NCI-H2227 treated with DMSO at 0.1 percent for 48 hours (cell line): ENCODE results near the gene CBFA2T3.

Experiments
- DNase-seq: peaks from one replicate; lab custom pipeline; 2025; lab: John Stamatoyannopoulos, UW

Gene CBFA2T3

DNA sequence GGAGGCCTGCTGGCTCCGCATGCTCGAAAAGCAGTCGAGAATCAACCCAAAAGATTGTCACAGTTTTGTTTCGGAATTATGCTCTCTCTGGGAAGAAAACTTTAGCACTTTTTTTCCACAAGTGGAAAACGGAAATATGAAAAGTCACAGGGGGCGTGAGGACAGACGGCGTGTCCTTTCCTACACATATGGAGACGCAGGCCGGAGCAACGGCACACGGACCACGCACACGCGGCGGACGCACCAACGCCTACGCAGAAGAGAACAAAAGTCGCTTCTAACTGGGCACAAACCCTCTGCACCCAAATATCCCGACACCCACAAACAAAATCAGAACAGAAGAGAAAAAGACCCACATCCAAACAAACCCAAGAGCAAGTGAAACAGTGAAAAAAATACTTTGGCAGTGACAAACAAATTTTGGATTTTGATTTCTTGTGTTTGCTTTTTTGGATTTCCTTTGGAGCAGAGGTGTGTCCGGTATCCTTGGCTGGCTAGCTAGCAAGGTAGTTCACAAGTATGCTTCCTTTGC is 101.2 kb downstream of the CBFA2T3 start:
- no peak for DNase-seq

DNA sequence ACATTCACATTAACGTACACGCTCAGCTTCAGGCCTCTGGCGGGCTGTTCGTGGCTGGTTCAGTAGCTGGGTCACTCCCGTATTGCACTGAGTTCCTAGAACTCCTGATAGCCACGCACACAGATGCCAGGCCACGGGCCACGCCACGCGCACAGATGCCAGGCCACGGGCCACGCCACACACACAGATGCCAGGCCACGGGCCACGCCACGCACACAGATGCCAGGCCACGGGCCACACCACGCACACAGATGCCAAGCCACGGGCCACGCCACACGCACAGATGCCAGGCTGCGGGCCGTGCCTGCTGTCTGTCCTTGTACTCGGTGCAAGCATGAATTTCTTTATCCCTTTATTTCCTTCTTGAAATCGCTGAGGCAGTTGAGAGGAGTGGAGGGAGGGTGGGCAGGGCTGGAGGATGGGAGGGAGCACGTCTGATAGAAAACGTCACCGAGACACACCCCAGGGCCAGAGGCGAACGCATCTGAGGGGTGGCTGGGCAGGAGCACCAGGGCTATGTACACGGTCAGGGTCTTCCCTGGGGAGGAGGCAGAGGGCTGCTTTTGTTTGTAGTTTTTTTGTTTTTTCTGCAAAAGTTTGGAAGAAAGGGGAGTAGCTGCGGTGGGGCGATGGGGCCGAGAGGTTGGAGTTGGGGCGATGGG is 101.9 kb downstream of the CBFA2T3 start:
- no peak for DNase-seq

DNA sequence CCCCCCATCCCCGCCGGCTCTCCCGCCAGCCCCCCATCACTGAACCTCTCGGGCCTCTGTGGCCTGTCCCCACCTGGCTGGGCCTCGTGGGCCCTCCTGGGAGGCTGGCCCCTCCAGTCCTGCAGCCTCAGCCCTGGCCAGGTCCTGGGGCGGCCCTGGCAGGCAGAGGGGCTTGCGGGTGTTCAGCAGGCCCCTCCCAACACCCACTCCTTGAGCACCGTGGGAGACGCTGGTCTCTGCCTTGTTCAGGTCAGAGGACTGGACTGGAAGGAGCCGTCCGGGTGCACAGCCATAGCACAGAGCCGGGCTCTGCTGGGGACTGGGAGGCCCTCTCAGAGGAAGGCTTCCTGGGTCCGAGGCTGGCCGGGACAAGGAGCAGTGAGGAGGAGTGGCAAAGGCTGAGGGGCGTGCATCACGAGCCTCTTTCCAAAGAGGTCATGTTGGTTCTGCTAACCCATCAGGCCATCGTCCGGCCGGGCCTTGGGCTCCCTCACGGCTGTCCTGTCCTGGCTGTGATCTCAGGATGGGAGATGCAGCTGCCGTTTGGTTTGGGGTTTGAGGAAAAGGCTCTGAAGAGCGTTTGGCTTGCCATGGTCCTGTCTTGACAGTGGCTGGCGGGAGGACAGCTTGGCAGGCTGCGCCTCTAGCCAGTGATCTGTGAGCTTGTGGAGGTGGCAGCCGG is 104.2 kb downstream of the CBFA2T3 start:
- DNase-seq: no peak

DNA sequence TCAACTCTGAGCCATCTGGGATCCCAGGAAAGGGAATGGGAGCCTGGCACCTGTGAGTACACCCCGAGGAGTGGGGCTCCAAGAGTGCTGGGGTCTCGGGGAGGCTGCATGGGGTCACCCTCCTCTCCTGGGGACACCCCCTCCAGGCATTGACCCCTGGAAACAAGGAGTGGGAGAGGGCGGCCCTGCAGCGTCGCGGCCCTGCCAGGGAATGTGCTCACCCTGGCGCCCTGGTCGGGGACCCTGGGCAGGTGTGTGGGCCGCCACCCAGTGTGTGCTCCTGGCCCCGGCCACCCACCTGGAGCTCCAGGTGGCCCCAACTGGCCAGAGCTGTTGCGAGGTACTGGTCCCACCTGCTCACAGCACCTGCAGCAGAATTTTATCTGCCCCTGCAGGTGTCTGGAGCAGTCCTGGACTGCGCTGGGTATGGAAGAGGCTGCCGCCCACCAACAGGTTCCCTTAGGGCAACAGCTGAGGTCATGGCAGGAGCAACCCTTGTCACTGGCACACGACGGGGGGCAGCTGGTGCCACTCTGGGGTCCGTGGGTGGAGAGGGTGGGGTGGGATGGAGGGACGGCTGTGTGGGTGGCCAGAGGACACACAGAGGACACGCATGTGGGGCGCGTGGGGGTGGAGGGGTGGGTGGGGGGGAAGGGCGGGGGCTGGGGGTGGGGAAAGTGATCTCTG is 105.1 kb downstream of the CBFA2T3 start:
- DNase-seq: no peak

DNA sequence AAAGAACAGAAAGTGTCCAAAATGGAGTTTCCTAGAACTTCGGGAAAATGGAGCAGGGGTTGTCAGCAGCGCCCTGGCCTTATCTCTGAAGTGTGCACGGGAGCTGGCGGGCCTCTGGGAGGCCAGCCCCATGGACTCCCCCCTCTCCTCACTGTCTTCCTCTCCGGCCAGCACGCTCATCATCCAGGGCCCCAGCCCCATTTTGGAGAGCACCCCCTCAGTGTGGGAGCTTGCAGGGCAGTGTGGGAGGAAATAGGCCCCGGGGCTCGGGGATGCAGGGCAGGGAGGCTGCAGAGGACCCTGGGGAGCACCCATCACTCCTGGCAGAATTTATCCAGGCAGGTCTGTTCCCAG is 105.7 kb downstream of the CBFA2T3 start:
- DNase-seq: no peak

DNA sequence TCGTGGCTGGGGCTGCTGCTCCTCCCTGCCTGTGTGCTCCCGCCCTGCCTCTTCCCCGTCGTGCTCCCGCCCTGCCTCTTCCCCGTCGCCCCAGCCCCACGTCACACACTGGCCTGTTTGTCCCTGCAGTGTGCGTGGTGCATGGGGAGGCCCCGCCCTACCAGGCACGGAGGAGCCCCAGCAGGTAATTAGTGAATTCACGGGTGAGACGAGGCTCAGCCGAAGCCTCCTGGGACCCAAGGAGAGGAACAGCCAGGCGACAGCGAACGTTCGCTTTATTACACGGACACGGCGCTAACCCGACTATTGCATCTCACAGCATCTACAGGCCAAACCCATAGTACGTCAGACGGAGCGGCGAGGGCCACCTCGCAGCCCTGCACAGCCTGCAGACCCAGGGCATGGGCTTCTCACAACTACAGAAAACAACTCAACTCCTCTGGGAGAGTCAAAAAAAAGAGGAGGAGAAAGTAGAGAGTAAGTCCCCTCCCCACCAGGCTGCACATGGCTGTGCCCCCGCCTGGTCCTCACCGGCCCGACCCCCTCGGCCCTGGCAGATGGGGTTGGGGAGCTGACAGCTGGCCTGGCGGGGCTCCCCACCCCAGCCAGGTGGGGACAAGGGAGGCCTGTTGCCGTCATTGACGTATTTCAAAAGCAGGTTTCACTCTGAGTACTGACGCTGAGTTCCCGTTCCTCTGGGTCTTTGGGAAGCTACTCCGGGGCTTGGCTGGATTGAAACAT is 106.2 kb downstream of the CBFA2T3 start:
- no peak for DNase-seq

DNA sequence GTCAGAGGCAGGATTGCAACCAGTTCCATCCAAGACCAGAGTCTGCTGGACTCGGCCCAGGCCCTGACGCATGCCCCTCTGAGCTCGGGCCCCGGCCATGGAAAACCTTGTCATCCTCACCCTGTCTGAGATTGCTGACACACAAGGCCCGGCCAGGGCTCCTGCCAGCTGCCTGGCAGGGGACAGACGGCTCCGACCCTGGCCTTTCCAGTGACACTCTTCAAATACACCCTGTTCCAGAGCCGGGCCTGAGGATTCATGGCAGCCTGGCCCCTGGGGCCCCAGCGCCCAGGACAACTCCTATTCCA is 107.4 kb downstream of the CBFA2T3 start:
- DNase-seq: no peak

DNA sequence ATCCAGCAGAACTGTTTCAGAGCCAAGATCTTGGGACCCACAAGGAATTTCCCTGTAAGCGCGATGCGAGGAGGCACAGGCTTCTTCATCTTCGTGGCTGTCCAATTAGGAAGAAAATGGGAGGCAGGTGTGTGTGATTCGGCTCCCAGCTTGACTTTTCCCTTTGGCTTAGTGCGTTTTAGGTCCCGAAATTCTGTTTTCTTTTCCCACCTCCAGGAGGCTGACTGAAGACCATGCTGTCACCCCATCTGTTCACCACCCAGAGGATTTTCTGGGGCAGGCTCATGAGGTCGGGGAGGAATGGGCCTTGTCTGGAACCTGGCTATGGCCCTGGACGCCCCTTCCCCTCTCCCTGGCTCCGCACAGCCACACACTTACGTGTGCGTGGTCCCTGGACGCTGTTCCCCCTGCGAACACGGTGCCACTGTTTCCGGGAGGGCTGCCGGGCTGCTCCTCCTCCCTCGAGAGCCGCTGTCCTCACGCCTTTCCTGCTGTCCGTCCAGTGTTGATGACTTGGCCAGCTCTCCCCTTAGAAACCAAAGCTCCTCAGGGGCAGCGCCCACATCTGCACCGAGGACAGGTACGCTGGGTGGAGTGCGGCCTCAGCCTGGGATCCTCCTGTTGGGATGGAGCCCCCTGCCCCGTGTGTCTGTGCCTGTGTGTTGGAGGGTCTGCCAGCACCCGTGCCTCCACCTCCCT is 107.9 kb downstream of the CBFA2T3 start:
- no peak for DNase-seq

DNA sequence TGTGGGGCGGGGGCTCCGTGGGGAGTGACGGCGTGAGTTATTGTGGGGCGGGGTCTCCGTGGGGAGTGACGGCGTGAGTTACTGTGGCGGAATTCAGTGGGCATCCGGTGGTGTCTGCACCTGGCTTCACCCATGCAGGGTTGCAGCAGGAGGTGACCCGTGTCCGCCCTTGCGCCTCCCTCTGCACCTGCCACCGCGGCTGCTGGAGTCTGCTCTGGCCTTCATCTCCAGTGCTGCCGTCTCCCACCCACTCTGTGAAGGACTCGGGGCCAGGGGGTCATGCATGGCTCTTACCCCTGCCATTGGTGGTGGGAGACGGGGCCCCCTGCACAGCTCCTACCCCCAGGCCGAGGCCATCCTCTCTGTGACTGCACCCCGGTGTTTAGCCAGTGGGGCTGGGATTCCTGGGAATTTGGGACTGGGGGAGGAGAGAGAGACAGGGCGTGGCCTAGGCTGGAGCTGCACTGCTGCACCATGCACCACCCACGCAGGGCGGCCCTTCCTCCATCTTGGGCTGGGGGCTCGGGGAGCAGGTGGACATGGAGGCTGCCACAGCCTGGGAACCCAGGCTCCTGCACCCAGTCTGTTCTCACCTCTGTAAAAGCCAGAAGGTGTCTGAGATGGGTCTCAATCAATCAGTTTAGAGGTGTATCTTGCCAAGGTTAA is 109.3 kb downstream of the CBFA2T3 start:
- DNase-seq: no peak

DNA sequence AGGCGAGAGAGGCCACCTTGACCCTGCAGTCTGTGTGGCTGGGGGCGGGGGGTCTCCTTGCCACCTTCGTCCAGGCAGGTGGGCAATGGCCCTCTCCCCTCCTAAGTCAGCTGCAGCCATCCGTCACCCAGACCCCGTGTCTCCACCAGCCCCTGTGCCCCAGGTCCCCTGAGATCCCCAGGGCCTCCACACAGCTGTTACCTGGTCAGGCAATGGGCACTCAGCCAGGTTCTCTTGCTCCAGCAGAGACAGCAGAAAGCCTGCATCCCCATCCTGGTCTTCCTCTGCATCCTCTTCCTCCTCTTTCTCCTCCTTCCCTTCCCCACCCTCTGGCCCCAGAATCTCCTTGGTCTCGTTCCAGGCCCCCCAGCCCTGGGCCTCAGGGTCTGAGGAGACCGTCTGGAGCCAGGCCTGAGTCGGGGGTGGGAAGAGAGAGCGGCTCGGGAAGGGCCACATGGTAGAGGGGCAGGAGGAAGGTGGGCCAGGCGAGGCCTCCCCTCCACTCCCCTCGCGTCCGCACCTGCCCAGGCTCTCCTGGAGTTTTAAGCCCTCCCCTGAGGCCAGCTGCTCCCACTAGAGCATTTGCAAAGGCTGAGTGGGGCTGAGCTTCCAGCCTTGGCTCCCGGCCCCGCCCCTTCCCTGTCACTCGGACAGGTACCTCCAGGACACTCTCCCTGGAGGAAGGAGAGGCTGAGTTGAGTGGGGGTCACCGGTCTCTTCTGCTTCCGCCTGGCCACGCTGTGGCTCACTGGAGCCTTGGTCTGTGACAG is 110.7 kb downstream of the CBFA2T3 start, which contains the start of gene PABPN1L:
Gene PABPN1L (minus strand): TSS at position 510 of the 770 bp plus-strand sequence. CDS start 54 bp downstream, at position 456.
- no peak for DNase-seq

DNA sequence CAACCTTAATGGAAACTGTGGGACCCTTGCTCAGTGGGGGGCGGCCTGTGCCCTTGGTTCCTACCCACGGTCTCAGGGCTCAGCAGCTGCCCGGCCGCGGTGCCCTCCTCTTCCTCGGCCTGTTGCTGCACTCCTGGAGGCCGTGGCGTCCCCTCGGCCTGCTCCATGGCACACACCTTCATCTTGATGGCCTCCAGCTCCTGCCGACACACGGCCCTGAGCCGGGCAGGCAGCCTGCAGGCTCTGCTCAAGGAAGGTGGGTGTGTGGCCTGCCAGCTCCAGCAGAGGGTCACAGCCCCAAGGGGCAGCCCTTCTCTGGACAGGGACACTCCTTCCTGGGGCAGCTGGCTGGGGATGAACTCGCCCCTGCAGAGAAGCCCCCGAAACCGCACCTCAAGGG is 111.3 kb downstream of the CBFA2T3 start:
- DNase-seq: no peak

DNA sequence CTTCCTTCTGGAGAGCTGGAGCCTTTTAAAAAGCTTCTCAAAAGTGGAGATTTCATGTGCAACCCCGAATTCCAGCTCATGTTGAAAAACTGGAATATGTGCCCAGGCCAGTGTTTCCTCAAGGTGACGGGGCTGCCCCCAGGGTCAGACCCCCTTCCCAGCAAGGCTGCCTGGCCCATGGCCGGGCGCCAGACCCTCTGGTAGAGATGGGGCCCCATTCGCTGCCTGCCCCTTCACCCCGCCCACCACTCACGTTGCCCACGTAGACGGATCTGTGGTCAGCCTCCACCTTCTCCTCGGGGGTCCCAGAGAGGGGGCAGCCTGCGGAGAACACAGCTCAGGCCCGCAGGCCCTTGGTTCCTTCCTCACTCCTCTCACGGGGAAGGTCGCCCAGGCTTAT is 111.7 kb downstream of the CBFA2T3 start:
- DNase-seq: no peak

DNA sequence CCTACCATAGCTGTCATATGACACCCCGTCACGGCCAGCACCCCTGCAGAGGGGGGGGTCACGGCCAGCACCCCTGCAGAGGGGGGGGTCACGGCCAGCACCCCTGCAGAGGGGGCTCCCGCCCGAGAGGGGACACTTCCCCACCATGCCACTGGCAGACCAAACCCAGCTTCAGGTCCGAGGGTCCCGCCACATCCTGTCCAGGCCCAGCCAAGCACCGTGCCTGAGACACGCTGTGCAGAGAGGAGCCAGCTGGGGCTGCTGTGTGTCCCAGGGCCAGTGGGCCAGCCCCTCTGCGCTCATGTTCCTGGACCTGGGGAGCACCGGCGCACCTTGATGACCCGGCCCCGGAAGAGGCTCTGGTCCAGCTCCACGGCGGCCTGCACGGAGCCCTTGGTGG is 112.5 kb downstream of the CBFA2T3 start:
- no peak for DNase-seq

DNA sequence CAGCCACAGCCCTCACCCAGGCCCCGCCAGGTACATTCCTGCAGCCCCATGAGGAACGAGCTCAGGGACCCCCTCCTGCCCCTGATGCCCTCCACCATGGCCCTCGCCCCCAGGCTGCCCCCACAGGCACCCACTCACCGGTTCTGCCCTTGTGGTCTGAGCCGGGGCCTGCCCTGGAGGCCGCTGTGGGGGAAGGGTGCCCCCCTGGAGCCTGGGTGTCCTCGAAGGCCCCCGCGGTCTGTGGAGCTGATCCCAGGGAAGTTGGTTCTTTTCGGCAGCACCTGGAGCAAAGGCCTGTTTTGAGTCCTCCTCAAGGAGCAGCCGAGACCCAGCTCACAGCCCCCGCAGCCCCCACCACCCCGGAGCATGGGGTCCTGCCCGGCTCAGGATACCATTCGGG is 112.9 kb downstream of the CBFA2T3 start:
- DNase-seq: no peak

DNA sequence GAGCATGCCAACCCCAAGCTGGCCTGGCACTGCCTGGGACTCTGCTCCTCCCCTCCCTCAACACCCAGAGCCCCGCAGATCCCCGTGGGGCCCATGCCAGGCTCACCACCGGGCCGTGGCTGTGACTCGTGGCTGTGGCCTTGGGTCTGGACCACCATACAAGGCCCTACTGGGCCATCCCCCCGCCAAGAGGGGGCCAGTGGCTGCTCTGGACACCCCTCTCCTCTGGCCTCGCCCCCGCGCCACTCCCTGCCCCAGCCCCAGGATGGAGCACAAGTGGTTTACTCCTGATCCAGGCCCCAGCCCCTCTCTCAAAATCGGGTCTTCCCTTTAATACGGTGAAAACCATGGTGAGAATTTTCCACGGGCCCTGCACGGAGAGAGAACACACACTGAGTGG is 113.6 kb downstream of the CBFA2T3 start:
- no peak for DNase-seq

DNA sequence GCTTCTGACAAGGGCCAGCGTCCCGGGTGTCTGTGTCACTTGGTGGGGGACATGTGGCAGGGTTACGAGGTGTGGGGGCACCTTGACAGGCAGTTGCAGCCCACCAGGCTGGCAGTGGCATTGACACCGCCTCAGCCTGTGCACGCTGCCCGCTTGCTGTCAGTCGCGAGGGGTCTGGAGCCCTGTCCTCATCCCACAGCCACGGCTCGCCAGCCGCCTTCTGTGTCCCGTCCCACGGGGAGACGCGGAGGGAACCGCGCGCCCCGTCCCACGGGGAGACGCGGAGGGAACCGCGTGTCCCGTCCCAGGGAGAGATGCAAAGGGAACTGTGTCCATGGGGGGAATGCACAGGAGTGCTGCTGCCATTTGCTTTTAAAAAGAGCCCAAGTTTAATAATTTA is 114.0 kb downstream of the CBFA2T3 start:
- DNase-seq: no peak

DNA sequence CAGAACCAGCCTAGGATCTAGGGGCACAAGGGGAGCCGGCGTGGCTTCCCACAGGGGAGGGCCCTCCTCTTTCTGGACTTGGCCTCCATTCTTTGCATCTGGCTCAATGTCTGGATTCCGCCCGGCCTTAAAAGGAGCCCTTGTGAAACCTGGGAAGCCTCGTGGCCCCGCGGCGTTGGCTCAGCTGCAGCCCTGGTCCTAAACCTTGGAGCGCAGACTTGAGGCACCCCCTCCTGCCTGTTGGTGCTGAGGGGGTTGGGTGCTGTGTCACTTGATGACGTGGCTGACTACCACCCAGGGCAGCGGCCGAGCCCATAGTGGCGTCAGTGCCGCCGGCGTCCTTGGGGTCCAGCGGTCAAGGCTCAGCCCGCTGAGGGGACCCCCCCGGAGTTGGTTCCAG is 115.6 kb downstream of the CBFA2T3 start:
- DNase-seq: no peak

DNA sequence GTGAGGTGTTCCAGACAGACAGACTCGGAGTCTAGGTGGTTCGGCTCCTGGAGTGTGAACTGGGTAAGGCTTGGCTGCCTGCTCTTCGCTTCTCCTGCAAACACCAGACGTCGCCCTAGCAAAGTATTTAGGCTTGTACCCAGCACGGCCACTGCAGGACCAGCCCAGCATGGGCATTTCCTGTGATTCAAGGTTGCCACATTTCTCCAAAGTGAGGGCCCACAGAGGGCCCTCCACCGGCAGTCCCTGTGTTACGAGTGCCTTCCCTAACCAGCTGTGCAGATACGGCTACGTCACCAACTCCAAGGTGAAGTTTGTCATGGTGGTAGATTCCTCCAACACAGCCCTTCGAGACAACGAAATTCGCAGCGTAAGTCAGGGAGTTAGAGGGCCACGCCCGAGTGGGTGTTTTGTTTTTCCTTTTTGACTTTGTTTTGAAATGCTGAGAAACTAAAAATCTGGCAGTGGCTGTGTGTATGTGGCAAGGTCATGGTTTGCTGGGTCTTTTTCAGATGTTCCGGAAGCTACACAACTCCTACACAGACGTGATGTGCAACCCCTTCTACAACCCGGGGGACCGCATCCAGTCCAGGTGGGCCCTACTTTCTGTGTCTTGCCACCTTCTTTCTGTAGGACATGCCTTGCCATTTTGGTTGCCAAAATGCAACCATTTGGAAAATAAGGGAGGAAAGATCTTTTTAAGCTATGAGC is 117.5 kb downstream of the CBFA2T3 start:
- no peak for DNase-seq

DNA sequence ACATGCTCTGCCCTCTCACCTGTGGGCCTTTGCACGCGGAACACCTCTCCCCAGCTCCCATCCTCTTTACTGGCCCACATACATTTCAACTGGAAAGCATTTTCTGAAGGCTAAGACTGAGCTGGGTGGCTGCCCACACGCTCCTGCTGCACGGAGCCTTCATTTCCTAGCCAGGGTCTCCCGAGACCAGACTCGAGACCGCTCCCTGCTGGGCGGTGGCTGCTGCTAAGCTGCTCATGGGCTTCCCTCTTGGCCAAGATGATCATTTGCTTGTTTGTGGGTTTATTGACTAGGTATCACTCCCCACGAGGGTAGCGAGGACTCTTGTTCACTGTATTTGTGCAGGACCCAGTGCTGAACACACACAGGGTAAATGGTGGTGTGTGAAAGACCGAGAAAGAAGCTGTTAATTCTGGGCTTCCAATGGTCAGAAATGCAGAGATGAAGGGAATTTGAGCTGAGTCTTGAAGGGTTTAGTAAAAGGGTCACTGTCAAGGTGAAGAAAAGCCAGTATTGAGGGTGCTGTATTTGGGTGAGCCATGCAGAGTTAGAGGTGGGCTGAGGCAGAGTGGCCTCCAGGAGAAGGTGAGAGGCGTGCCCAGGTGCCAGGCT is 119.2 kb downstream of the CBFA2T3 start:
- DNase-seq: peak; percentile 7
